NCI-H2227 (cell line): Measurements from ENCODE around the gene F10.
"Not testable (repeated sequence)": the region's sequence is repeated elsewhere in the genome, so short reads cannot be mapped to it uniquely, and the experiment has no call there.

Experiments used
- DNase-seq: peaks from one replicate; lab custom pipeline; 2025; ENCODE audit not compliant: unreplicated experiment; lab: John Stamatoyannopoulos, UW

Gene F10

GRCh38 chr13:113098162-113098732 is 24.4 kb upstream of the F10 start:
- no peak for DNase-seq

- DNase-seq, result no peak
Observed at GRCh38 chr13:113099142-113099541, 23.5 kb upstream of the F10 start.

GRCh38 chr13:113102302-113102701 is 20.3 kb upstream of the F10 start:
- not testable (repeated sequence) for DNase-seq

GRCh38 chr13:113102727-113103126 is 19.9 kb upstream of the F10 start:
- no peak for DNase-seq

GRCh38 chr13:113103646-113104045 is 19.0 kb upstream of the F10 start:
- no peak for DNase-seq

GRCh38 chr13:113105032-113105920 is 17.3 kb upstream of the F10 start, which contains the start of gene F7:
TSS of gene F7 (plus strand) at chr13:113105791. CDS start at chr13:113105842, 51 bp downstream.
- DNase-seq, result no peak

- no peak for DNase-seq
Observed at GRCh38 chr13:113105921-113106452, 16.6 kb upstream of the F10 start.

- no peak for DNase-seq
Observed at GRCh38 chr13:113106711-113107351, 15.8 kb upstream of the F10 start.

GRCh38 chr13:113108521-113108920 is 14.1 kb upstream of the F10 start:
- DNase-seq, result not testable (repeated sequence)

- DNase-seq, result no peak
Observed at GRCh38 chr13:113109151-113110047, 13.2 kb upstream of the F10 start.

- DNase-seq, result peak; percentile 5
Observed at GRCh38 chr13:113110048-113110851, 12.3 kb upstream of the F10 start.

GRCh38 chr13:113110852-113111315 is 11.7 kb upstream of the F10 start:
- DNase-seq, result no peak

- DNase-seq, result not testable (repeated sequence)
Observed at GRCh38 chr13:113111821-113112220, 10.8 kb upstream of the F10 start.

- not testable (repeated sequence) for DNase-seq
Observed at GRCh38 chr13:113112475-113112874, 10.1 kb upstream of the F10 start.

GRCh38 chr13:113112893-113113845 is 9.4 kb upstream of the F10 start:
- no peak for DNase-seq

GRCh38 chr13:113113846-113114271 is 8.7 kb upstream of the F10 start:
- DNase-seq, result no peak

GRCh38 chr13:113114511-113115362 is 7.9 kb upstream of the F10 start:
- DNase-seq, result no peak
